NB4 (cell line): ENCODE measurements around the gene NCS1.

ENCODE experiments used
- DNase-seq: peaks from one replicate; pipeline ENCODE4 v3.0.0; 2010; ENCODE audit warnings: low read depth
- H3K4me3 ChIP-seq: one replicate; pipeline ENCODE4 v1.5.1; 2011; ENCODE audit warnings: mild to moderate bottlenecking, low read depth, low read length, moderate library complexity
- CTCF ChIP-seq: IDR thresholded peaks from one replicate; pipeline ENCODE4 v1.5.1; 2012; ENCODE audit warnings: low read depth, low read length
- MAX ChIP-seq: IDR thresholded peaks from 2 replicates; pipeline ENCODE4 v1.6.1; 2011; ENCODE audit warnings: low read depth, low read length
- MYC ChIP-seq: IDR thresholded peaks from 2 replicates; pipeline ENCODE4 v1.6.1; 2011; ENCODE audit warnings: low read depth, low read length
- POLR2A ChIP-seq: IDR thresholded peaks from 2 replicates; pipeline ENCODE4 v1.6.1; 2011; ENCODE audit warnings: mild to moderate bottlenecking; ENCODE audit not compliant: insufficient read length; ENCODE audit errors: extremely low read depth

The NCS1 gene

GRCh38 chr9:130214776-130215340, 42.7 kb downstream of the NCS1 start:
- H3K4me3 ChIP-seq: no peak overlapping the region
- no peak for DNase-seq
- TF ChIP-seq POLR2A (no peak), CTCF (no peak), MAX (no peak), MYC (no peak)

- TF ChIP-seq MYC (peak; percentile 75; the same call in 1 of the 2 replicates), POLR2A (peak; percentile 63), MAX (peak; percentile 61; the same call in 1 of the 2 replicates), CTCF (no peak)
- peak; percentile 91 for DNase-seq
- no peak overlapping the region for H3K4me3 ChIP-seq
Observed at GRCh38 chr9:130215341-130216119, 43.3 kb downstream of the NCS1 start.

GRCh38 chr9:130217838-130218237, 45.6 kb downstream of the NCS1 start:
- no peak overlapping the region for H3K4me3 ChIP-seq
- no peak for DNase-seq
- TF ChIP-seq CTCF (no peak), MYC (no peak), MAX (no peak), POLR2A (no peak)

- DNase-seq: no peak
- H3K4me3 ChIP-seq: no peak overlapping the region
- TF ChIP-seq POLR2A: no peak
- TF ChIP-seq MYC: no peak
- no peak for TF ChIP-seq CTCF
- TF ChIP-seq MAX: no peak
Observed at GRCh38 chr9:130219661-130220096, 47.5 kb downstream of the NCS1 start.

- H3K4me3 ChIP-seq: no peak overlapping the region
- no peak for TF ChIP-seq POLR2A
- no peak for TF ChIP-seq MAX
- no peak for TF ChIP-seq CTCF
- TF ChIP-seq MYC: no peak
- DNase-seq: no peak
Observed at GRCh38 chr9:130220352-130220751, 48.1 kb downstream of the NCS1 start.
